Measurements from ENCODE around the gene ARID3B. TPM values are rescaled to one million over a fixed set of nuclear protein-coding genes. Genes with fewer than 3 reads are reported as not detected.

The ARID3B gene
- total RNA-seq, 1 donor, result 3.6 TPM

GRCh38 chr15:74633781-74634180 lies 92.8 kb downstream of the ARID3B start:
- Histone ChIP-seq H3K4me3 (ENCODE audit: insufficient read depth, low read length) (no peak overlapping the region), H3K9me3 (ENCODE audit: low read depth, low read length) (no peaks in the 10 kb centered on the region), H3K4me1 (ENCODE audit: insufficient read depth, low read length) (peaks cover 5% of the 10 kb centered on the region), H3K27me3 (ENCODE audit: insufficient read depth, low read length) (no peaks in the 10 kb centered on the region), H3K4me2 (ENCODE audit: insufficient read depth, low read length) (no peak overlapping the region), H3K27ac (ENCODE audit: low read depth, low read length) (no peak overlapping the region), H4K20me1 (ENCODE audit: insufficient read depth, low read length) (peaks cover 38% of the 10 kb centered on the region), H3K36me3 (ENCODE audit: insufficient read depth, low read length) (peaks cover 58% of the 10 kb centered on the region), H2AFZ (ENCODE audit: low read length) (no peak overlapping the region), H3K79me2 (ENCODE audit: insufficient read depth, low read length) (peaks cover 2% of the 10 kb centered on the region)
- no peak for TF ChIP-seq CTCF (IDR thresholded peaks at IDR 0.05; ENCODE audit: extremely low read depth, low read depth, low read length)
- DNase-seq (ENCODE audit: insufficient read length, low spot score, missing footprints), result no peak

DNA sequence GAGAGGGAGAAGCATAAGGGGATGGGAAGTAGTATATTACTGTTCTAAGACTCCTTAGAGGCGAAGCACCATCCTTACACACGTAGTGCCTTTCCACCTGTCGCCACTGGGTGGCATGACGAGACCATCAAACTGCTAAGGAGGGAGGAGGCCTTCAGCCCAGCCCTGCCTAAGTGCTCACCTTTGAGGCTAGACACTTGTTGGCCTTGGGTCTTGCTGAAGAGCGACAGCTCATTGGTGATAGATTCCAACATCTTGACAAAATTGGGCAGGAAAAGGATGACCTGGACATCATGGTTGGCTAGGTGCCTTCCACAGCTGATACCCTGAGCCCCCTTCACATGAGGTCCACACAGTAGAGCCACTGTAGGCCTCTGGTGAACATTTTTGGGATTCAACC lies 94.2 kb downstream of the ARID3B start:
- Histone ChIP-seq H3K36me3 (ENCODE audit: insufficient read depth, low read length) (peaks cover 55% of the 10 kb centered on the region), H4K20me1 (ENCODE audit: insufficient read depth, low read length) (peaks cover 38% of the 10 kb centered on the region)
- peak; percentile 93 for TF ChIP-seq CTCF (IDR thresholded peaks at IDR 0.05; ENCODE audit: extremely low read depth, low read depth, low read length)

GRCh38 chr15:74636984-74637383 lies 96.0 kb downstream of the ARID3B start:
- Histone ChIP-seq H3K79me2 (ENCODE audit: insufficient read depth, low read length) (peaks cover 14% of the 10 kb centered on the region), H3K4me3 (ENCODE audit: insufficient read depth, low read length) (no peak overlapping the region), H3K9me3 (ENCODE audit: low read depth, low read length) (no peaks in the 10 kb centered on the region), H3K4me2 (ENCODE audit: insufficient read depth, low read length) (no peak overlapping the region), H3K27ac (ENCODE audit: low read depth, low read length) (no peak overlapping the region), H4K20me1 (ENCODE audit: insufficient read depth, low read length) (peaks cover 34% of the 10 kb centered on the region), H3K4me1 (ENCODE audit: insufficient read depth, low read length) (no peaks in the 10 kb centered on the region), H2AFZ (ENCODE audit: low read length) (no peak overlapping the region), H3K27me3 (ENCODE audit: insufficient read depth, low read length) (no peaks in the 10 kb centered on the region), H3K36me3 (ENCODE audit: insufficient read depth, low read length) (peaks cover 48% of the 10 kb centered on the region)
- peak; percentile 19 for DNase-seq (ENCODE audit: insufficient read length, low spot score, missing footprints)
- no peak for TF ChIP-seq CTCF (IDR thresholded peaks at IDR 0.05; ENCODE audit: extremely low read depth, low read depth, low read length)

More for the DNA sequence above, 94.2 kb downstream of the ARID3B start:
- H3K4me1 ChIP-seq (ENCODE audit: insufficient read depth, low read length), result peaks cover 2% of the 10 kb centered on the region
- peak; percentile 83 for DNase-seq (ENCODE audit: insufficient read length, low spot score, missing footprints)
- no peaks in the 10 kb centered on the region for H3K27me3 ChIP-seq (ENCODE audit: insufficient read depth, low read length)
- H2AFZ ChIP-seq (ENCODE audit: low read length), result no peak overlapping the region
- no peak overlapping the region for H3K4me3 ChIP-seq (ENCODE audit: insufficient read depth, low read length)
- H3K9me3 ChIP-seq (ENCODE audit: low read depth, low read length), result no peaks in the 10 kb centered on the region
- H3K27ac ChIP-seq (ENCODE audit: low read depth, low read length), result no peak overlapping the region
- peaks cover 7% of the 10 kb centered on the region for H3K79me2 ChIP-seq (ENCODE audit: insufficient read depth, low read length)
- no peak overlapping the region for H3K4me2 ChIP-seq (ENCODE audit: insufficient read depth, low read length)

DNA sequence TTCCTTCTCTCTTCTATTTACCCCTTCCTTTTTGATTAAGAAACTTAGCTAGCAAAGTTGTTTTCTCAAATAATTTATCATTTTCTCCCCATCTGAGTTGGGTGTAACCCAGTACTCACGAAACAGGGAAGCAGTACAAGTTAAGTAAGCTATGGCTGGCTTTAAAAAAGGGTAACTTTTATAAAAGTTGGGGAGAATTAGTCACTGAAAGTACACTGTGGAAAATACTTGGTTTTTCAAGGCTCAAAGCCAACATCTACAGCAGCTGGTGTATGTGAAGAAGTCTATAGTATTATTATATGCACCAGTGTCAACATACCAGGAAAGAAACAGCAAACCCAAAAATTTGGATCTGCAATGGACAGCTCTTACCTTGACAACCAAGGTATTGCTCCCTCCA lies 100.1 kb downstream of the ARID3B start:
- Histone ChIP-seq H2AFZ (ENCODE audit: low read length) (no peak overlapping the region), H3K79me2 (ENCODE audit: insufficient read depth, low read length) (peaks cover 40% of the 10 kb centered on the region), H3K27ac (ENCODE audit: low read depth, low read length) (no peak overlapping the region), H3K4me3 (ENCODE audit: insufficient read depth, low read length) (no peak overlapping the region), H3K9me3 (ENCODE audit: low read depth, low read length) (no peaks in the 10 kb centered on the region), H4K20me1 (ENCODE audit: insufficient read depth, low read length) (peaks cover 39% of the 10 kb centered on the region), H3K4me2 (ENCODE audit: insufficient read depth, low read length) (no peak overlapping the region), H3K4me1 (ENCODE audit: insufficient read depth, low read length) (peaks cover 17% of the 10 kb centered on the region), H3K36me3 (ENCODE audit: insufficient read depth, low read length) (peaks cover 21% of the 10 kb centered on the region), H3K27me3 (ENCODE audit: insufficient read depth, low read length) (no peaks in the 10 kb centered on the region)
- TF ChIP-seq CTCF (IDR thresholded peaks at IDR 0.05; ENCODE audit: extremely low read depth, low read depth, low read length), result no peak
- no peak for DNase-seq (ENCODE audit: insufficient read length, low spot score, missing footprints)
